Ovary (tissue), 3 donors: Measurements from ENCODE around the gene DLL3.

Experiments
- CTCF ChIP-seq, 3 donors: fragments of 450-650 bp in 2 of 3; fragments of 200-600 bp in 1 of 3; IDR thresholded peaks; one replicate each; pipeline versions ENCODE4 v1.5.1 to v1.8.0; 2016 to 2022; ENCODE audit warnings: antibody characterized with exemption in 3 of 3, mild to moderate bottlenecking in 1 of 3
- EP300 ChIP-seq: sonication (generic); formaldehyde crosslinking; IDR thresholded peaks from one replicate; pipeline ENCODE4 v1.6.1; 2017; ENCODE audit warnings: antibody characterized with exemption
- donor health status: DM: no; HTN: no; CAD: no.

- TF ChIP-seq CTCF (IDR thresholded peaks at IDR 0.05) (peak in 1 of 3 donors; percentile 6), EP300 (no peak)
These were observed 550 bp upstream of the DLL3 start for GRCh38 chr19:39497996-39498797.
